HEK293T (cell line): ENCODE measurements around the gene MYBPC2.

Source experiments
- CTCF ChIA-PET: fragments of 350-600 bp; formaldehyde crosslinking; extraction: SDS; loops from one replicate; lab custom pipeline; 2021; ENCODE audit warnings: antibody characterized with exemption, inconsistent platforms; lab: Yijun Ruan, JAX
- POLR2A ChIA-PET: fragments of 350-600 bp; formaldehyde crosslinking; extraction: SDS; loops from one replicate; lab custom pipeline; 2020; ENCODE audit warnings: antibody characterized with exemption, inconsistent platforms; lab: Yijun Ruan, JAX
- DNase-seq: peaks from one replicate; pipeline ENCODE4 v3.0.0; 2012; ENCODE audit warnings: mixed read lengths; ENCODE audit errors: extremely low spot score
- ARNT ChIP-seq: fragments of 450-650 bp; IDR thresholded peaks from 2 replicates; pipeline ENCODE4 v1.6.1; 2017; ENCODE audit warnings: mild to moderate bottlenecking
- BHLHE40 ChIP-seq: fragments of 450-650 bp; IDR thresholded peaks from 2 replicates; pipeline ENCODE4 v1.6.1; 2016; ENCODE audit warnings: mild to moderate bottlenecking, moderate library complexity, borderline replicate concordance
- CTBP1 ChIP-seq: fragments of 450-650 bp; IDR thresholded peaks from 2 replicates; pipeline ENCODE4 v1.6.1; 2016; ENCODE audit warnings: borderline replicate concordance
- ELF4 ChIP-seq: fragments of 450-650 bp; IDR thresholded peaks from 2 replicates; pipeline ENCODE4 v1.6.1; 2017; ENCODE audit warnings: antibody characterized with exemption
- FOXA1 ChIP-seq: fragments of 450-650 bp; IDR thresholded peaks from 2 replicates; pipeline ENCODE4 v1.6.1; 2016; ENCODE audit warnings: mild to moderate bottlenecking
- FOXK2 ChIP-seq: fragments of 450-650 bp; IDR thresholded peaks from 2 replicates; pipeline ENCODE4 v1.6.1; 2016; ENCODE audit warnings: mild to moderate bottlenecking
- HDGF ChIP-seq: fragments of 450-650 bp; IDR thresholded peaks from 2 replicates; pipeline ENCODE4 v1.6.1; 2017; ENCODE audit warnings: antibody characterized with exemption, borderline replicate concordance
- L3MBTL2 ChIP-seq: fragments of 450-650 bp; conservative IDR thresholded peaks from 2 replicates; pipeline ENCODE4 v1.6.1; 2016; ENCODE audit warnings: mild to moderate bottlenecking
- LEF1 ChIP-seq: fragments of 450-650 bp; IDR thresholded peaks from 2 replicates; pipeline ENCODE4 v1.6.1; 2017; ENCODE audit warnings: mild to moderate bottlenecking, borderline replicate concordance
- NFRKB ChIP-seq: fragments of 450-650 bp; IDR thresholded peaks from 2 replicates; pipeline ENCODE4 v1.6.1; 2016; ENCODE audit warnings: mild to moderate bottlenecking, moderate library complexity
- SP1 ChIP-seq: fragments of 450-650 bp; IDR thresholded peaks from 2 replicates; pipeline ENCODE4 v1.6.1; 2017
- SUZ12 ChIP-seq: fragments of 450-650 bp; IDR thresholded peaks from 2 replicates; pipeline ENCODE4 v1.6.1; 2016; ENCODE audit warnings: mild to moderate bottlenecking
- TARDBP ChIP-seq: fragments of 450-650 bp; IDR thresholded peaks from 2 replicates; pipeline ENCODE4 v1.6.1; 2016
- ZNF384 ChIP-seq: fragments of 450-650 bp; IDR thresholded peaks from 2 replicates; pipeline ENCODE4 v1.6.1; 2016
- TF ChIP-seq, protein P1 (sequence below): fragments of 450-650 bp; IDR thresholded peaks from 2 replicates; pipeline ENCODE4 v1.6.1; 2016

The MYBPC2 gene

DNA sequence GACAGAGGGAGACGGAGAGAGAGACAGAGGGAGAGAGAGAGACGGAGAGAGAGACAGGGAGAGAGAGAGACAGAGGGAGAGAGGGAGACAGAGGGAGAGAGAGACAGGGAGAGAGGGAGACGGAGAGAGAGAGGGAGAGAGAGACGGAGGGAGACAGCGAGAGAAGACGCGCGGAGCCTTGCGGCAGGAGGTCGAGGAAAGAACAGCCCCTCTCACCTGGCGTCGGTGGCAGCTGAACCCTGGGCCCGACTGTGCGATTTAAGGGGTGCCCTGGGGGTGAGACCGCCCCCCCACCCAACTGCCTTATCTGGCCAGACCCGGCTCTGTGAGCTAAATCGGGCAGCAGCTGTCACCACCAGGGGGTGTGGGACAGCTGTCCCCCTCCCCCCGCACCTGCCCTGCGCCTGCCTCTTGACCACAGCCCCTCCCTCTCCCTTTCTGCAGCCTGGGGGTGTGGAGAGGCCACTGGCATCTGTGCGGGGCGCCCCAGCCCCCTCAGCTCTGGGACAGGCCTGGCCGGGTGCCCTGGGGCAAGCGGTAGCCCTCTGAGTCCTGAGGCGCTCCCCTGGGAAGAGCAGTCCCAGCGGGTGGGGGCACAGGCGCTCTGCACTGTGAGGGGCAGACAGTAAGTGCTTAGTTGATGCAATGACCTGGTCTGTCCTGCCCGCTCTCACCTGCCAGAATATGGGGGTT lies 67.5 kb downstream of the MYBPC2 start:
- DNase-seq = no peak
- ChIA-PET CTCF (no interaction called here), POLR2A (no interaction called here)
- TF ChIP-seq LEF1 = no peak
- TF ChIP-seq ZNF384 = no peak
- no peak for TF ChIP-seq FOXK2

DNA sequence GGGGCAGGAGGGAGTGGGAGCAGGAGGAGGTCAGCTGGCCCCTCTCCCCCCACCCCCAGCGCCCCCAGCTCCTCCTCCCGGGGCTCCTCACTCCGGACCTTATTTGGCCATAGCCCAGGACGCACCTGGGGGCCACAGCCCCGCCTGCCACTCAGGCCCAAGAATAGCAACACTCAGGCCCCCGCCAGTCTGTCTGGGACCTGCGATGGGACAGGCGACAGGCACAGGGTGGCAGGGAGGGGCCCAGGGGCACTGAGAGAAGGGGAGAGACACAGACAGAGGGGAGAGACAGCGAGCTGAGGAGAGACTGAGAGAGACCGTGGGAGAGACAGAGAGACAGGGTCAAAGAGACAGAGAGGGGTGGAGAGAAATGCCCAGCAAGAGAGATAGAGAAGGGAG lies 68.1 kb downstream of the MYBPC2 start:
- no peak for DNase-seq
- CTCF ChIA-PET = no interaction called here
- TF ChIP-seq ELF4 (no peak), BHLHE40 (no peak), ZNF384 (no peak), L3MBTL2 (no peak), SP1 (no peak), FOXA1 (no peak)
- TF ChIP-seq, protein P1, sequence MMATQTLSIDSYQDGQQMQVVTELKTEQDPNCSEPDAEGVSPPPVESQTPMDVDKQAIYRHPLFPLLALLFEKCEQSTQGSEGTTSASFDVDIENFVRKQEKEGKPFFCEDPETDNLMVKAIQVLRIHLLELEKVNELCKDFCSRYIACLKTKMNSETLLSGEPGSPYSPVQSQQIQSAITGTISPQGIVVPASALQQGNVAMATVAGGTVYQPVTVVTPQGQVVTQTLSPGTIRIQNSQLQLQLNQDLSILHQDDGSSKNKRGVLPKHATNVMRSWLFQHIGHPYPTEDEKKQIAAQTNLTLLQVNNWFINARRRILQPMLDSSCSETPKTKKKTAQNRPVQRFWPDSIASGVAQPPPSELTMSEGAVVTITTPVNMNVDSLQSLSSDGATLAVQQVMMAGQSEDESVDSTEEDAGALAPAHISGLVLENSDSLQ = no peak
- POLR2A ChIA-PET = no interaction called here

DNA sequence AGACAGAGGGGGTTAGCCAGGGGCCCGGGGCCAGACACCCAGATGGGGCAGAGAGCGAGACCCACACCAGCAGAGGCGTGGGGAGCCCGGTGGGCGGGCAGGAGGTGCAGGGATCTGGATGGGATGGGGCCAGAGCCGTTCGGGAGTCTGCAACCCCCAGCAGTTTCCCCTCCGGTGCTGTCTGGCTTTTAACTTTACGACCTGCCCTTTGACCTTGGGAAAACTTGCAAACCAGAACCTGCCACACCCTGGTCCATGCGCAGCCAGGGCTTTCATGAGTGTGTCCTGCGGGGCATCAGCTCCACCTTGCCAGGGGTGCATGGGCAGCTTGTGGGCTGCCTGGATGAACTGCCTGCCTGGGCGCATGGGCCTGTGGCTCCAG lies 68.5 kb downstream of the MYBPC2 start:
- CTCF ChIA-PET = no interaction called here
- POLR2A ChIA-PET = no interaction called here
- DNase-seq = no peak
- TF ChIP-seq ZNF384 = no peak
- no peak for TF ChIP-seq L3MBTL2
- no peak for TF ChIP-seq HDGF
- no peak for TF ChIP-seq ARNT
- TF ChIP-seq, protein P1 = no peak
- no peak for TF ChIP-seq NFRKB
- no peak for TF ChIP-seq BHLHE40
- TF ChIP-seq CTBP1 = no peak
- no peak for TF ChIP-seq FOXK2
- TF ChIP-seq SP1 = no peak

DNA sequence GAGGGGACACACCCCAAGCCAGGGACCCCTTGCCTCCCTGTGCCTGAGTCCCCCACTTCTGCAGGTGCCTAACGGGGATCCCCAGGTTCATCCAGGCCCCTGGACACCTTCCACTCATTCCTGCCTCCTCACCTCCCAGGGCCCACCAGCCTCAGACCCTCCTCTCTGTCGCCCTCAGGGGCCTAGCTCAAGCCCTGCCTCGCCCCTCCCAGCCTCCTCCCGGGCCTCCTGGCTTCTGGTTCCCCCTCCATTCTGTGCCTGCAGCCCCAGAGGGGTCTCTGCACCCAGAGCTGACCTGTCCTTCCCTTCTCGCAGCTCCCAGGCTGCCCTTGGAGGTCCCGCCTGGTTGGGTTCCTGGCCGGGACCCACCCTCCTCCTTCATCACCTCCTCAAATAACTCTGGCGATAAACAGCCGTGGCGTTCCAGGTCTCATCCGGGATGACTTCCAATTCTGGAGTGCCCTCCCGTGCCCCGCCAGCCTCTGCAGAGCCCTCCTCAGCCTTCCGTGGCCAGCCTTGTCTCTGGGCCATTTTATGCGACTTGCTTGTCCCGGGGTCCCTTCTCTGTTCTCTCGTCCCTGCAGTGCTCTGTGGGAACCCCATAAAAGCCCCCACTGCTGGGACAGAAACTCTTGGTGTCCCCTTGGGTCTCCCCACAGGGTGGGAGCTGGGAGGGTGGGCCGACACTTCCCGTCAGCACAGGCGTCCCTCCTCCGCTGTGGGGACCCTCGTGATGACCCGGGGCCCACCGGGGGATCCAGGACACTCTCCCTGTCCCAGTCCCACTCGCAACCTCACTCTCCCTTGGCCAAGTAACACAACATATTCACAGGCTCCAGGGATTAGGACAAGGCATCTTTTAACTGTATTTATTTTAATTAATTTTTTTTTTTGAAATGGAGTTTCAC lies 69.1 kb downstream of the MYBPC2 start:
- no peak for DNase-seq
- CTCF ChIA-PET = no interaction called here
- POLR2A ChIA-PET = no interaction called here
- no peak for TF ChIP-seq SUZ12
- TF ChIP-seq ARNT = no peak
- no peak for TF ChIP-seq BHLHE40
- TF ChIP-seq FOXK2 = no peak
- no peak for TF ChIP-seq TARDBP
- TF ChIP-seq NFRKB = no peak
- TF ChIP-seq, protein P1 = no peak
- TF ChIP-seq LEF1 = no peak
- TF ChIP-seq SP1 = no peak
- TF ChIP-seq ZNF384 = no peak
- no peak for TF ChIP-seq HDGF
- TF ChIP-seq FOXA1 = no peak

DNA sequence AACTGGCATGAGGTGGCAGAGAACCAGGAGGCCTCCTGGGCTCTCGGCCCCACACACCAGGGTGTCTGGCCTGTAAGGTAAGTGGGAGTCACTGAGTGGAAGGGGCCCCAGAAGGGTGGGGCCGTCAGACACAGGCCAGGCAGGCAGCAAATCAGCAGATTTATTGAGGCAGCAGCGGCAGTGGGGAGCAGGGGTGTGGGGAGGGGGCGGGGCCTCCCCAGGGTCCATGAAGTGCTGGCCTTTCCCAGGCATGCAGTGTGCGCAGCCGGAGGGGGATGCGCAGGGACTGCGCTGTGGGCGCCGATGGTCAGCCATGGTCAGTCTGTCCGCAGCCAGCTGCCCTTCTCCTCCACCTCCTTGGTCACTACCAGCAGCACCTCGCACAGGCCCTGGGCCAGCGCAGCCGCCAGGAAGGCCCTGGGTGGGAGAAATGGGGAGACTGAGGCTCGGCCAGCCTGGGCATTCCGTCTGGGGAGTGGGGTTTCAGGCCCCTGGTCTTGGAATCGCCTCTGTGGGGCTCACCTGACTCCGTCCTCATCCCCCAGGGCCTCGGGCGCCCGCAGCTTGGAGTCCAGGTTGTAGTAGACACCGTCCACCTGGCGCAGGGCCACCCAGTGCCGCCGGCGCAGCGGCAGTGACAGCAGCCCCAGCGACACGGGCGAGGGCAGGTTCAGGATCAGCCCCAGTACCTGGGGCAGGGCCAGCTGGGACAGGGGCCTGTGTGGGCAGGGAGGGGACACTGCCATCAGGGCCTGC lies 73.3 kb downstream of the MYBPC2 start:
- no peak for DNase-seq
- ChIA-PET POLR2A (no interaction called here), CTCF (no interaction called here)
- TF ChIP-seq SP1 (no peak), BHLHE40 (no peak), TARDBP (no peak), CTBP1 (no peak), SUZ12 (no peak), HDGF (no peak), FOXK2 (no peak)
- TF ChIP-seq, protein P1 = no peak

DNA sequence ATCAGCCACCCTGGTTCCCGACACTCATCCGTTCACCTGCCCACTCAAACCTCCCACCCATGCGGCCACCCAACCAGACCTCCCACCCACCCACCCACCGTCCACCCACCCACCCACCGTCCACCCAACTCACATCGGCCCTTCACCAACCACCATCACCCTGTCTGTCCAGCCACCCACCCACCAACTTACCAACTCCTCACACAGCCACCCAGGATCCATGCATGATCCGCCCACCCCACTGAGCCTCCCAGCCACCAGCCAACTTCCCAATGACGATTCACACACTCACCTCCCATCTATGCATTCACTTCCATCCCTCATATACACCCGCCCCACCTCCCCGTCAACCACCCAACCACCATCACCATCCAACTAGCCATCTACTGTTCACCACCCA lies 74.0 kb downstream of the MYBPC2 start:
- ChIA-PET CTCF (no interaction called here), POLR2A (no interaction called here)
- TF ChIP-seq, protein P1 = no peak
- TF ChIP-seq NFRKB (no peak), TARDBP (no peak), BHLHE40 (no peak), ARNT (no peak), SP1 (no peak)
- DNase-seq = no peak
